Nephron progenitor cell (in vitro differentiated cells): ENCODE results near the gene JAZF1.

ENCODE experiments used
- DNase-seq: peaks from one replicate; pipeline ENCODE4 v3.0.0; 2021
- H3K27ac Mint-ChIP-seq: 2 replicates; pipeline ENCODE4 v1.8.0; 2021; ENCODE audit warnings: mild to moderate bottlenecking, moderate library complexity, mixed read lengths
- H3K27me3 Mint-ChIP-seq: 2 replicates; pipeline ENCODE4 v1.8.0; 2021; ENCODE audit warnings: mild to moderate bottlenecking, low read depth, mixed read lengths; ENCODE audit not compliant: poor library complexity
- H3K36me3 Mint-ChIP-seq: 2 replicates; pipeline ENCODE4 v1.8.0; 2021; ENCODE audit warnings: low read depth, mixed read lengths
- H3K4me1 Mint-ChIP-seq: 2 replicates; pipeline ENCODE4 v1.8.0; 2021; ENCODE audit warnings: mixed read lengths
- H3K4me3 Mint-ChIP-seq: 2 replicates; pipeline ENCODE4 v1.8.0; 2021; ENCODE audit warnings: mild to moderate bottlenecking, moderate library complexity, mixed read lengths
- H3K9me3 Mint-ChIP-seq: 2 replicates; pipeline ENCODE4 v1.8.0; 2021; ENCODE audit warnings: mild to moderate bottlenecking, moderate library complexity, mixed read lengths
- CTCF ChIP-seq: fragments of 200-600 bp; sonication (generic); IDR thresholded peaks from 2 replicates; pipeline ENCODE4 v1.5.0; 2021; ENCODE audit warnings: antibody characterized with exemption

JAZF1 gene

GRCh38 chr7:28112467-28112866 lies 68.1 kb downstream of the JAZF1 start:
- no peak for TF ChIP-seq CTCF
- Mint-ChIP-seq H3K4me3 (no peak overlapping the region), H3K9me3 (no peaks in the 10 kb centered on the region), H3K4me1 (no peaks in the 10 kb centered on the region), H3K27ac (no peak overlapping the region), H3K27me3 (peaks cover 11% of the 10 kb centered on the region), H3K36me3 (no peaks in the 10 kb centered on the region)
- DNase-seq = no peak

GRCh38 chr7:28112012-28112411 lies 68.6 kb downstream of the JAZF1 start:
- H3K4me1 Mint-ChIP-seq = no peaks in the 10 kb centered on the region
- H3K27ac Mint-ChIP-seq = no peak overlapping the region
- H3K4me3 Mint-ChIP-seq = no peak overlapping the region
- peaks cover 11% of the 10 kb centered on the region for H3K27me3 Mint-ChIP-seq
- H3K9me3 Mint-ChIP-seq = no peaks in the 10 kb centered on the region
- no peak for TF ChIP-seq CTCF
- H3K36me3 Mint-ChIP-seq = no peaks in the 10 kb centered on the region
- DNase-seq = no peak

GRCh38 chr7:28110427-28111012 lies 70.1 kb downstream of the JAZF1 start:
- DNase-seq = no peak
- Mint-ChIP-seq H3K36me3 (no peaks in the 10 kb centered on the region), H3K27ac (no peak overlapping the region), H3K9me3 (no peaks in the 10 kb centered on the region), H3K27me3 (peaks cover 8% of the 10 kb centered on the region), H3K4me3 (no peak overlapping the region), H3K4me1 (peaks cover 2% of the 10 kb centered on the region)
- no peak for TF ChIP-seq CTCF

GRCh38 chr7:28108747-28109146 lies 71.8 kb downstream of the JAZF1 start:
- Mint-ChIP-seq H3K27ac (no peak overlapping the region), H3K4me1 (peaks cover 20% of the 10 kb centered on the region), H3K4me3 (no peak overlapping the region), H3K9me3 (no peaks in the 10 kb centered on the region), H3K27me3 (peaks cover 11% of the 10 kb centered on the region), H3K36me3 (no peaks in the 10 kb centered on the region)
- TF ChIP-seq CTCF = no peak
- DNase-seq = no peak

GRCh38 chr7:28107960-28108359 lies 72.6 kb downstream of the JAZF1 start:
- Mint-ChIP-seq H3K27me3 (peaks cover 7% of the 10 kb centered on the region), H3K4me3 (no peak overlapping the region), H3K4me1 (peaks cover 24% of the 10 kb centered on the region), H3K27ac (no peak overlapping the region), H3K36me3 (no peaks in the 10 kb centered on the region), H3K9me3 (no peaks in the 10 kb centered on the region)
- DNase-seq = no peak
- TF ChIP-seq CTCF = no peak

GRCh38 chr7:28106321-28106829 lies 74.2 kb downstream of the JAZF1 start:
- no peak for TF ChIP-seq CTCF
- H3K4me1 Mint-ChIP-seq = peaks cover 24% of the 10 kb centered on the region
- no peaks in the 10 kb centered on the region for H3K9me3 Mint-ChIP-seq
- no peak for DNase-seq
- no peak overlapping the region for H3K27ac Mint-ChIP-seq
- H3K36me3 Mint-ChIP-seq = no peaks in the 10 kb centered on the region
- peaks cover 10% of the 10 kb centered on the region for H3K27me3 Mint-ChIP-seq
- H3K4me3 Mint-ChIP-seq = no peak overlapping the region
